Activated CD8-positive, alpha-beta memory T cell treated with anti-CD3 and anti-CD28 coated beads, Interleukin-2, amount 10 ng/mL, durations not matched to agents 7 days and 5 days (primary cell): ENCODE measurements around the gene MS4A8. TPM values are rescaled to one million over a fixed set of nuclear protein-coding genes. Genes with fewer than 3 reads are reported as not detected.
"Not testable (repeated sequence)": the region's sequence is repeated elsewhere in the genome, so short reads cannot be mapped to it uniquely, and the experiment has no call there.

Source experiments
- ATAC-seq: fragments of 150-1000 bp; cut with Tn5 transposase; one replicate; pipeline ENCODE4 v1.10.0; 2021; ENCODE audit warnings: moderate library complexity
- CTCF ChIA-PET: fragments of 350-600 bp; sonication (Branson Sonifier 250); formaldehyde crosslinking; loops from one replicate; lab custom pipeline; 2021; ENCODE audit warnings: antibody characterized with exemption; lab: Charles Lee
- DNase-seq: peaks from one replicate; pipeline ENCODE4 v3.0.0-alpha.2; 2020
- H3K27ac Mint-ChIP-seq: one replicate; pipeline ENCODE4 v1.8.0; 2021; ENCODE audit warnings: mild to moderate bottlenecking, mixed read lengths
- H3K27me3 Mint-ChIP-seq: one replicate; pipeline ENCODE4 v1.8.0; 2021; ENCODE audit warnings: mixed read lengths
- H3K36me3 Mint-ChIP-seq: one replicate; pipeline ENCODE4 v1.8.0; 2021; ENCODE audit warnings: mild to moderate bottlenecking, mixed read lengths
- H3K4me1 Mint-ChIP-seq: one replicate; pipeline ENCODE4 v1.8.0; 2021; ENCODE audit warnings: mixed read lengths
- H3K4me3 Mint-ChIP-seq: one replicate; pipeline ENCODE4 v1.8.0; 2021; ENCODE audit warnings: mild to moderate bottlenecking, moderate library complexity, mixed read lengths
- H3K9me3 Mint-ChIP-seq: one replicate; pipeline ENCODE4 v1.8.0; 2022; ENCODE audit warnings: low read depth, mixed read lengths
- total RNA-seq, 2 experiments: library from RNA; stranded (reverse); gene quantifications; one replicate each; pipeline ENCODE4 v1.2.3, GENCODE V29; 2021

The MS4A8 gene
- total RNA-seq, 2 experiments from 2014 or later = not detected

- no peaks in the 10 kb centered on the region for H3K4me1 Mint-ChIP-seq
- DNase-seq (no peak), ATAC-seq (no peak)
- H3K27ac Mint-ChIP-seq = no peak overlapping the region
- CTCF ChIA-PET = no interaction called here
- no peaks in the 10 kb centered on the region for H3K9me3 Mint-ChIP-seq
- H3K36me3 Mint-ChIP-seq = no peaks in the 10 kb centered on the region
- H3K27me3 Mint-ChIP-seq = peaks cover 11% of the 10 kb centered on the region
- no peak overlapping the region for H3K4me3 Mint-ChIP-seq
These were observed 7.5 kb downstream of the MS4A8 start for GRCh38 chr11:60706931-60707330.

- Mint-ChIP-seq H3K4me3 (no peak overlapping the region), H3K27me3 (peaks cover 16% of the 10 kb centered on the region), H3K27ac (no peak overlapping the region), H3K36me3 (no peaks in the 10 kb centered on the region), H3K9me3 (no peaks in the 10 kb centered on the region), H3K4me1 (no peaks in the 10 kb centered on the region)
- DNase-seq (no peak), ATAC-seq (no peak)
- CTCF ChIA-PET = no interaction called here
These were observed 11.1 kb downstream of the MS4A8 start for GRCh38 chr11:60710482-60710881.

- Mint-ChIP-seq H3K36me3 (no peaks in the 10 kb centered on the region), H3K4me1 (no peaks in the 10 kb centered on the region), H3K27ac (no peak overlapping the region), H3K4me3 (no peak overlapping the region), H3K27me3 (peaks cover 16% of the 10 kb centered on the region), H3K9me3 (no peaks in the 10 kb centered on the region)
- DNase-seq (no peak), ATAC-seq (no peak)
- CTCF ChIA-PET = no interaction called here
These were observed 11.9 kb downstream of the MS4A8 start for GRCh38 chr11:60711276-60711675.

GRCh38 chr11:60713423-60713822 lies 14.0 kb downstream of the MS4A8 start:
- DNase-seq, H3K27me3 Mint-ChIP-seq, H3K27ac Mint-ChIP-seq, H3K9me3 Mint-ChIP-seq, H3K4me3 Mint-ChIP-seq, CTCF ChIA-PET, ATAC-seq, H3K4me1 Mint-ChIP-seq, H3K36me3 Mint-ChIP-seq: not testable (repeated sequence)

- DNase-seq (no peak), ATAC-seq (peak; percentile 73)
- Mint-ChIP-seq H3K4me1 (no peaks in the 10 kb centered on the region), H3K27ac (no peak overlapping the region), H3K27me3 (peaks cover 8% of the 10 kb centered on the region), H3K9me3 (no peaks in the 10 kb centered on the region), H3K36me3 (no peaks in the 10 kb centered on the region), H3K4me3 (no peak overlapping the region)
- CTCF ChIA-PET = no interaction called here
These were observed 18.5 kb downstream of the MS4A8 start for GRCh38 chr11:60717956-60718355.

GRCh38 chr11:60718524-60719316 lies 19.3 kb downstream of the MS4A8 start:
- Mint-ChIP-seq H3K4me3 (no peak overlapping the region), H3K4me1 (no peaks in the 10 kb centered on the region), H3K27me3 (peaks cover 6% of the 10 kb centered on the region), H3K9me3 (no peaks in the 10 kb centered on the region), H3K27ac (no peak overlapping the region), H3K36me3 (no peaks in the 10 kb centered on the region)
- CTCF ChIA-PET = no interaction called here
- ATAC-seq (no peak), DNase-seq (no peak)

GRCh38 chr11:60719391-60719790 lies 20.0 kb downstream of the MS4A8 start:
- Mint-ChIP-seq H3K4me1 (no peaks in the 10 kb centered on the region), H3K27me3 (peaks cover 6% of the 10 kb centered on the region), H3K27ac (no peak overlapping the region), H3K4me3 (no peak overlapping the region), H3K9me3 (no peaks in the 10 kb centered on the region), H3K36me3 (no peaks in the 10 kb centered on the region)
- DNase-seq (no peak), ATAC-seq (no peak)
- CTCF ChIA-PET = no interaction called here

GRCh38 chr11:60720460-60720859 lies 21.0 kb downstream of the MS4A8 start:
- Mint-ChIP-seq H3K9me3 (no peaks in the 10 kb centered on the region), H3K27me3 (peaks cover 6% of the 10 kb centered on the region), H3K4me3 (no peak overlapping the region), H3K4me1 (no peaks in the 10 kb centered on the region), H3K27ac (no peak overlapping the region), H3K36me3 (no peaks in the 10 kb centered on the region)
- CTCF ChIA-PET = no interaction called here
- no peak for ATAC-seq
- DNase-seq = no peak

GRCh38 chr11:60724420-60724819 lies 25.0 kb downstream of the MS4A8 start, which contains the start of gene MS4A18:
MS4A18 (plus strand) TSS chr11:60724720.
- no peaks in the 10 kb centered on the region for H3K36me3 Mint-ChIP-seq
- H3K9me3 Mint-ChIP-seq = no peaks in the 10 kb centered on the region
- CTCF ChIA-PET = no interaction called here
- no peak within 1 kb of the TSS for H3K4me3 Mint-ChIP-seq
- no peak for ATAC-seq
- H3K27ac Mint-ChIP-seq = no peak within 1 kb of the TSS
- peaks cover 10% of the 10 kb centered on the region for H3K27me3 Mint-ChIP-seq
- no peaks in the 10 kb centered on the region for H3K4me1 Mint-ChIP-seq
- DNase-seq = no peak

- H3K4me3 Mint-ChIP-seq = no peak overlapping the region
- H3K9me3 Mint-ChIP-seq = no peaks in the 10 kb centered on the region
- no peak for DNase-seq
- ATAC-seq = no peak
- no peak overlapping the region for H3K27ac Mint-ChIP-seq
- no peaks in the 10 kb centered on the region for H3K4me1 Mint-ChIP-seq
- H3K27me3 Mint-ChIP-seq = peaks cover 10% of the 10 kb centered on the region
- H3K36me3 Mint-ChIP-seq = no peaks in the 10 kb centered on the region
- CTCF ChIA-PET = no interaction called here
These were observed 26.2 kb downstream of the MS4A8 start for GRCh38 chr11:60725592-60725991.

- H3K27ac Mint-ChIP-seq = no peak overlapping the region
- no peaks in the 10 kb centered on the region for H3K9me3 Mint-ChIP-seq
- DNase-seq (no peak), ATAC-seq (no peak)
- CTCF ChIA-PET = no interaction called here
- no peak overlapping the region for H3K4me3 Mint-ChIP-seq
- no peaks in the 10 kb centered on the region for H3K4me1 Mint-ChIP-seq
- H3K27me3 Mint-ChIP-seq = peaks cover 7% of the 10 kb centered on the region
- no peaks in the 10 kb centered on the region for H3K36me3 Mint-ChIP-seq
These were observed 32.2 kb downstream of the MS4A8 start for GRCh38 chr11:60731586-60731985.

- H3K27me3 Mint-ChIP-seq = peaks cover 15% of the 10 kb centered on the region
- CTCF ChIA-PET = no interaction called here
- no peak overlapping the region for H3K4me3 Mint-ChIP-seq
- no peaks in the 10 kb centered on the region for H3K4me1 Mint-ChIP-seq
- H3K36me3 Mint-ChIP-seq = no peaks in the 10 kb centered on the region
- DNase-seq (no peak), ATAC-seq (no peak)
- H3K9me3 Mint-ChIP-seq = no peaks in the 10 kb centered on the region
- H3K27ac Mint-ChIP-seq = no peak overlapping the region
These were observed 34.9 kb downstream of the MS4A8 start for GRCh38 chr11:60734279-60734678.

GRCh38 chr11:60739114-60739513 lies 39.7 kb downstream of the MS4A8 start:
- peaks cover 18% of the 10 kb centered on the region for H3K27me3 Mint-ChIP-seq
- H3K36me3 Mint-ChIP-seq = no peaks in the 10 kb centered on the region
- H3K4me3 Mint-ChIP-seq = no peak overlapping the region
- H3K9me3 Mint-ChIP-seq = no peaks in the 10 kb centered on the region
- CTCF ChIA-PET = no interaction called here
- DNase-seq (no peak), ATAC-seq (no peak)
- no peak overlapping the region for H3K27ac Mint-ChIP-seq
- H3K4me1 Mint-ChIP-seq = no peaks in the 10 kb centered on the region

GRCh38 chr11:60740573-60740972 lies 41.2 kb downstream of the MS4A8 start:
- no peak overlapping the region for H3K4me3 Mint-ChIP-seq
- H3K4me1 Mint-ChIP-seq = no peaks in the 10 kb centered on the region
- peaks cover 24% of the 10 kb centered on the region for H3K27me3 Mint-ChIP-seq
- DNase-seq (no peak), ATAC-seq (no peak)
- no peaks in the 10 kb centered on the region for H3K9me3 Mint-ChIP-seq
- no peaks in the 10 kb centered on the region for H3K36me3 Mint-ChIP-seq
- CTCF ChIA-PET = no interaction called here
- H3K27ac Mint-ChIP-seq = no peak overlapping the region
